Heart left ventricle (tissue), 16 donors: Measurements from ENCODE around the gene EMILIN1. TPM values are rescaled to one million over a fixed set of nuclear protein-coding genes. Genes with fewer than 3 reads are reported as not detected.

ENCODE experiments used
- ATAC-seq, 4 donors: fragments of 200-7000 bp; cut with Tn5 transposase; one replicate each; pipeline ENCODE4 v1.9.1; 2020 to 2022; ENCODE audit warnings: moderate library complexity in 4 of 4, mild to moderate bottlenecking in 3 of 4, moderate number of reproducible peaks in 1 of 4
- DNase-seq, 5 donors: peaks; one replicate each; pipeline ENCODE4 v3.0.0-alpha.2; 2020
- H3K27ac ChIP-seq, 12 donors: fragments of 200-600 bp; sonication (generic) in 4 of 12; one replicate each; pipeline versions ENCODE4 v1.5.0 to v1.8.0; 2016 to 2022; ENCODE audit warnings: mild to moderate bottlenecking in 2 of 12
- H3K27me3 ChIP-seq, 9 donors: fragments of 200-600 bp; sonication (generic) in 2 of 9; one replicate each; pipeline versions ENCODE4 v1.5.1 to v1.8.0; 2016 to 2022; ENCODE audit warnings: mild to moderate bottlenecking in 3 of 9
- H3K36me3 ChIP-seq, 9 donors: fragments of 200-600 bp; sonication (generic) in 2 of 9; one replicate each; pipeline versions ENCODE4 v1.5.0 to v1.8.0; 2018 to 2022; ENCODE audit warnings: mild to moderate bottlenecking in 2 of 9
- H3K4me1 ChIP-seq, 12 donors: fragments of 200-600 bp; sonication (generic) in 4 of 12; one replicate each; pipeline versions ENCODE4 v1.5.0 to v1.8.0; 2016 to 2022; ENCODE audit warnings: mild to moderate bottlenecking in 3 of 12
- H3K4me3 ChIP-seq, 12 donors: fragments of 200-600 bp; sonication (generic) in 4 of 12; one replicate each; pipeline versions ENCODE4 v1.5.0 to v1.8.0; 2017 to 2022; ENCODE audit warnings: mild to moderate bottlenecking in 9 of 12, moderate library complexity in 4 of 12
- H3K9me3 ChIP-seq, 12 donors: fragments of 200-600 bp; sonication (generic) in 4 of 12; one replicate each; pipeline versions ENCODE4 v1.5.0 to v1.8.0; 2016 to 2022; ENCODE audit warnings: mild to moderate bottlenecking in 1 of 12
- CTCF ChIP-seq, 12 donors: fragments of 200-600 bp; sonication (generic) in 4 of 12; IDR thresholded peaks; one replicate each; pipeline versions ENCODE4 v1.5.0 to v1.8.0; 2018 to 2022; ENCODE audit warnings: antibody characterized with exemption in 12 of 12, mild to moderate bottlenecking in 5 of 12
- POLR2A ChIP-seq, 2 donors: fragments of 450-650 bp; IDR thresholded peaks; one replicate each; pipeline ENCODE4 v1.6.1; 2017; ENCODE audit warnings: antibody characterized with exemption in 2 of 2, mild to moderate bottlenecking in 2 of 2, moderate library complexity in 2 of 2
- WGBS, 4 donors: extraction: QIAGEN DNeasy Blood & Tissue Kit in 2 of 4; methylation state at CpG; one replicate each; pipeline versions ENCODE4 v1.1.5 to v1.1.7; 2013 to 2018; 5-methylcytosine and 5-hydroxymethylcytosine counted together
- intact Hi-C, 10 donors: fragments of 100-400 bp; cut with DNase I; formaldehyde crosslinking; loops; one replicate each; pipeline versions ENCODE4 v1.11.1 to v1.14.2; 2022
- polyA plus RNA-seq, 2 donors: library from polyadenylated mRNA; stranded (reverse); fragments of 200-250 nt; gene quantifications; one replicate each; pipeline ENCODE4 v1.2.3, GENCODE V29; 2013
- total RNA-seq, 9 donors: library from RNA; depleted of rRNA in 2 of 9; stranded (reverse); fragments of >200 nt in 2 of 9; fragmentation: NEBNext Ultra II Directional in 3 of 9; extraction: Animal tissue kit (Norgen Biotek cat#: 25700) in 3 of 9; gene quantifications; one replicate each; pipeline versions ENCODE4 v1.1.0 to v1.2.4, GENCODE V29; 2016 to 2023
- donor health status: ischemic (EF 13 %, LVEDD 7.1; RV severe dilation, severe dysfunction).
- donor health status: healthy with polysubstance abuse.
- donor health status: DM: no; HTN: yes; CAD: no.
- donor health status: DM: no; HTN: no; CAD: no.
- donor health status: ischemic (EF 25% LVEDD 6.9; RV normal size, moderate dysfunction).
- donor health status: ischemic (EF 25% LVEDD 5.7; RV mildly dilated, moderate dysfunction).
- donor health status: healthy.
- donor health status: DM: yes; HTN: yes; CAD: no.
- donor health status: ischemic (EF 35%, LVEDD 5.7; RV mildly dilated, moderate dysfunction).
- donor health status: nonischemic (EF 11% LVEDD 7.7; RV severe dilation, severe dysfunction).
- donor health status: DM: yes; HTN: yes; CAD: no.
- donor health status: PGD.
- donor health status: ischemic (EF 29% LVEDD 5.4; RV normal size, mild dysfunction).
- donor health status: nonischemic (EF 23%, LVEDD 6.1; RV moderate dilation, normal function).

Gene EMILIN1
- total and polyA plus RNA-seq, 11 donors, result 7.5 to 76.9 (median 21.0) TPM

GRCh38 chr2:27039871-27040270 lies 38.5 kb upstream of the EMILIN1 start:
- no peaks in the 10 kb centered on the region for H3K27me3 ChIP-seq
- WGBS, 4 donors, result 97% methylated on average over 7 of the region's 7 CpGs
- peaks cover 0 to 83% (median 68%) of the 10 kb centered on the region in 9 donors for H3K36me3 ChIP-seq
- H3K27ac ChIP-seq, result no peak overlapping the region
- TF ChIP-seq CTCF (IDR thresholded peaks at IDR 0.05) (no peak), POLR2A (IDR thresholded peaks at IDR 0.05) (no peak)
- H3K4me1 ChIP-seq, result peaks cover 0 to 16% (median 2%) of the 10 kb centered on the region in 12 donors
- ATAC-seq (no peak), DNase-seq (peak in 1 of 5 donors; percentile 5)
- intact Hi-C loops, result loop anchor here in 4 of 10 donors (5.0 to 10.0 kb wide), 2 partner anchors 32 to 45 kb away; partner anchors contain the start of genes KHK (in 3 of the 4) and OST4 (in 1 of the 4)
- no peak overlapping the region for H3K4me3 ChIP-seq
- H3K9me3 ChIP-seq, result no peaks in the 10 kb centered on the region

GRCh38 chr2:27040282-27040681 lies 38.1 kb upstream of the EMILIN1 start:
- Histone ChIP-seq H3K9me3 (no peaks in the 10 kb centered on the region), H3K36me3 (peaks cover 0 to 78% (median 64%) of the 10 kb centered on the region in 9 donors), H3K27me3 (no peaks in the 10 kb centered on the region), H3K27ac (no peak overlapping the region), H3K4me3 (no peak overlapping the region), H3K4me1 (peaks cover 0 to 14% (median 0%) of the 10 kb centered on the region in 12 donors)
- DNase-seq (peak in 1 of 5 donors; percentile 19), ATAC-seq (no peak)
- intact Hi-C loops, result no loop called here
- TF ChIP-seq POLR2A (IDR thresholded peaks at IDR 0.05) (no peak), CTCF (IDR thresholded peaks at IDR 0.05) (no peak)
- 93 to 96% (median 94%) methylated on average over 8 of the region's 8 CpGs for WGBS, 4 donors

GRCh38 chr2:27041752-27042151 lies 36.7 kb upstream of the EMILIN1 start:
- Histone ChIP-seq H3K27me3 (no peaks in the 10 kb centered on the region), H3K4me1 (peaks cover 0 to 10% (median 0%) of the 10 kb centered on the region in 12 donors), H3K36me3 (peaks cover 0 to 64% (median 49%) of the 10 kb centered on the region in 9 donors), H3K27ac (peak overlapping the region in 1 of 12 donors; percentile 31), H3K9me3 (no peaks in the 10 kb centered on the region), H3K4me3 (no peak overlapping the region)
- intact Hi-C loops, result no loop called here
- WGBS, 4 donors, result 30 to 41% (median 37%) methylated on average over 5 of the region's 5 CpGs
- ATAC-seq (peak in 1 of 4 donors; percentile 11), DNase-seq (peak in 1 of 5 donors; percentile 19)
- TF ChIP-seq CTCF (IDR thresholded peaks at IDR 0.05) (no peak), POLR2A (IDR thresholded peaks at IDR 0.05) (no peak)

- TF ChIP-seq CTCF (IDR thresholded peaks at IDR 0.05), result no peak
- TF ChIP-seq POLR2A (IDR thresholded peaks at IDR 0.05), result no peak
- Histone ChIP-seq H3K36me3 (peaks cover 0 to 59% (median 45%) of the 10 kb centered on the region in 9 donors), H3K27ac (peak overlapping the region in 1 of 12 donors; percentile 17), H3K4me1 (peaks cover 0 to 10% (median 0%) of the 10 kb centered on the region in 12 donors), H3K9me3 (no peaks in the 10 kb centered on the region), H3K27me3 (no peaks in the 10 kb centered on the region), H3K4me3 (no peak overlapping the region)
- 76 to 79% (median 78%) methylated on average over 10 of the region's 10 CpGs for WGBS, 4 donors
- ATAC-seq (peak in 1 of 4 donors; percentile 3), DNase-seq (peak in 1 of 5 donors; percentile 6)
- intact Hi-C loops, result no loop called here
These were observed 36.2 kb upstream of the EMILIN1 start for GRCh38 chr2:27042159-27042661.
